SH-SY5Y (cell line): ENCODE measurements around the gene COBLL1.

Experiments used
- GATA2 ChIP-seq: IDR thresholded peaks from 2 replicates; pipeline ENCODE4 v1.6.1; 2011; ENCODE audit warnings: mild to moderate bottlenecking, low read depth, low read length
- GATA3 ChIP-seq: IDR thresholded peaks from 2 replicates; pipeline ENCODE4 v1.6.1; 2011; ENCODE audit warnings: low read depth, mild to moderate bottlenecking, low read length, moderate library complexity

DNA sequence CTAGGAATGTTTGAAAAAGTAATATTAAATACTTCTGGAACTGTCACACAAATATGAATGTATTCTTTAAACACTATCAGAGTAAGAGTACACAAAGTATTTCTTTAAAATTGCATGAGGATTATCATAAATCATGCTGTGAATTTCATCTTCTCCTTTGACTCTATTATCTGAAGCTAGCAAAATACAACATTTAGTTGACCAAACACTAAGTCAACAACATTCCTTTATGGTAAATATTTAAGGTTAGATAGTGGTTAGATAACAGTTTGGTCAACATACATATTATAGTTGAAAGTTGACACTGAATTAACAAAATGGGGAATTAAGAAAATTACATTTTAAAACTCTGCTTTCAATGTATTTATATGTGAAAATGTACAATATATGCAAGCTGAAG, 148.2 kb downstream of the COBLL1 start:
- TF ChIP-seq GATA2 = no peak
- TF ChIP-seq GATA3 = no peak
